SU-DHL-6 (cell line): ENCODE data around the gene COL17A1.

Experiments used
- H2AFZ ChIP-seq: fragments of 200-600 bp; sonication (generic); 2 replicates; pipeline ENCODE4 v1.6.1; 2014; ENCODE audit warnings: low read depth, mild to moderate bottlenecking, moderate library complexity, mixed read lengths, antibody characterized with exemption, low read length; ENCODE audit not compliant: severe bottlenecking
- H3F3A ChIP-seq: fragments of 200-600 bp; shearing (Covaris generic); 2 replicates; pipeline ENCODE4 v1.6.0; 2016; ENCODE audit warnings: antibody characterized with exemption, mild to moderate bottlenecking; ENCODE audit not compliant: insufficient read depth
- H3K27ac ChIP-seq: fragments of 200-600 bp; sonication (generic); 2 replicates; pipeline ENCODE4 v1.5.1; 2016; ENCODE audit warnings: low read depth, mild to moderate bottlenecking, low read length, moderate library complexity, mixed read lengths
- H3K27me3 ChIP-seq: fragments of 200-600 bp; sonication (generic), shearing (Covaris generic); 2 replicates; pipeline ENCODE4 v1.6.0; 2014; ENCODE audit warnings: mild to moderate bottlenecking, low read length
- H3K36me3 ChIP-seq: fragments of 200-600 bp; sonication (generic); 2 replicates; pipeline ENCODE4 v1.6.1; 2014; ENCODE audit warnings: mild to moderate bottlenecking, low read length, mixed read lengths
- H3K4me2 ChIP-seq: fragments of 300-600, 200-600 bp; shearing (Covaris generic), sonication (generic); 2 replicates; pipeline ENCODE4 v1.6.0; 2014; ENCODE audit warnings: low read length, low read depth, mild to moderate bottlenecking; ENCODE audit not compliant: poor library complexity, severe bottlenecking
- H3K4me3 ChIP-seq: fragments of 200-600 bp; sonication (generic); 2 replicates; pipeline ENCODE4 v1.5.1; 2014; ENCODE audit warnings: antibody characterized with exemption, low read length, mild to moderate bottlenecking, mixed read lengths; ENCODE audit not compliant: insufficient read depth, poor library complexity, severe bottlenecking
- H3K79me2 ChIP-seq: fragments of 200-600 bp; sonication (generic); 2 replicates; pipeline ENCODE4 v1.6.1; 2014; ENCODE audit warnings: mild to moderate bottlenecking, low read length, moderate library complexity; ENCODE audit not compliant: insufficient read depth
- H3K9ac ChIP-seq: fragments of 200-600 bp; sonication (generic); 2 replicates; pipeline ENCODE4 v1.7.0; 2014; ENCODE audit warnings: mild to moderate bottlenecking, low read length
- H3K9me2 ChIP-seq: fragments of 200-600 bp; sonication (generic); replicated peaks from 2 replicates; pipeline ENCODE4 v1.6.1; 2014; ENCODE audit warnings: low read length; ENCODE audit not compliant: insufficient read depth
- H3K9me3 ChIP-seq: fragments of 200-600 bp; sonication (generic); 2 replicates; pipeline ENCODE4 v1.6.1; 2014; ENCODE audit warnings: low read length, mixed read lengths; ENCODE audit not compliant: insufficient read depth
- H4K20me1 ChIP-seq: fragments of 200-600 bp; sonication (generic); 2 replicates; pipeline ENCODE4 v1.6.1; 2014; ENCODE audit warnings: low read depth, mild to moderate bottlenecking, antibody characterized with exemption, low read length, moderate library complexity, mixed read lengths
- CTCF ChIP-seq: fragments of 200-600 bp; sonication (generic); IDR thresholded peaks from one replicate; pipeline ENCODE4 v1.5.1; 2017; ENCODE audit warnings: antibody characterized with exemption, mild to moderate bottlenecking, low read length, moderate library complexity; ENCODE audit not compliant: insufficient read depth, poor library complexity, severe bottlenecking
- EZH2phosphoT487 ChIP-seq: fragments of 200-600 bp; sonication (generic), shearing (Covaris generic); conservative IDR thresholded peaks from 2 replicates; pipeline ENCODE4 v1.6.1; 2018; ENCODE audit warnings: mild to moderate bottlenecking, antibody characterized with exemption, low read length, moderate library complexity, mixed read lengths

The COL17A1 gene

GRCh38 chr10:104103956-104104355 lies 18.3 kb upstream of the COL17A1 start:
- no peak overlapping the region for H3K4me2 ChIP-seq
- no peak overlapping the region for H3K4me3 ChIP-seq
- no peaks in the 10 kb centered on the region for H3K9me3 ChIP-seq
- no peaks in the 10 kb centered on the region for H3K27me3 ChIP-seq
- no peaks in the 10 kb centered on the region for H3F3A ChIP-seq
- no peaks in the 10 kb centered on the region for H3K79me2 ChIP-seq
- no peak overlapping the region for H3K27ac ChIP-seq
- H4K20me1 ChIP-seq, result no peaks in the 10 kb centered on the region
- H3K9me2 ChIP-seq, result no peaks in the 10 kb centered on the region
- no peaks in the 10 kb centered on the region for H3K36me3 ChIP-seq
- no peak for TF ChIP-seq EZH2phosphoT487
- TF ChIP-seq CTCF, result no peak
- no peak overlapping the region for H3K9ac ChIP-seq
- H2AFZ ChIP-seq, result no peak overlapping the region

DNA sequence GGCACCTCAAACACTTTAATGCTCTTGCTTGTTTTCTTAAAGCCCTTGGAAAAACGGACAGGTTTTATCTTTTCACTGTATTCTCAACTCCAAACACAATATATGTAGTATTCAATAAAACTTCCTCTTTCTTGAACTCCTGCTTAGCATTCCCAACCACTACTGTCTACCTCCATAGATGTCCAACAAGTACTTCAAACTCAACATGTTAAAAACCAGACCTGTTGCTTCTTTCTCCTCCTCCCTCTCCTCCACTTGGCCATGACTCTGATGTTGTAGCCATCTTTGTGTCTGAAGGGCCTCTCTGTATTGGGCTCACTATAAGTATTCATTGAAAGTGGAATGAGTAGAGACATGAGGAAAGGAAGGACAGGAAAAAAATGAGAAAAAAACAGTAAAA lies 16.2 kb upstream of the COL17A1 start:
- Histone ChIP-seq H3K27me3 (no peaks in the 10 kb centered on the region), H3K9me3 (no peaks in the 10 kb centered on the region), H3K9me2 (no peaks in the 10 kb centered on the region), H3K79me2 (no peaks in the 10 kb centered on the region), H3K9ac (no peak overlapping the region), H3K4me3 (no peak overlapping the region), H3K27ac (no peak overlapping the region), H3K4me2 (no peak overlapping the region), H3K36me3 (no peaks in the 10 kb centered on the region), H2AFZ (no peak overlapping the region), H4K20me1 (no peaks in the 10 kb centered on the region), H3F3A (no peaks in the 10 kb centered on the region)
- TF ChIP-seq EZH2phosphoT487, result no peak

- Histone ChIP-seq H3K79me2 (no peaks in the 10 kb centered on the region), H3K4me3 (no peak overlapping the region), H3K4me2 (no peak overlapping the region), H4K20me1 (no peaks in the 10 kb centered on the region), H3K27me3 (no peaks in the 10 kb centered on the region), H3F3A (no peaks in the 10 kb centered on the region), H3K9ac (no peak overlapping the region), H3K9me2 (no peaks in the 10 kb centered on the region), H3K36me3 (no peaks in the 10 kb centered on the region), H2AFZ (no peak overlapping the region), H3K9me3 (no peaks in the 10 kb centered on the region), H3K27ac (no peak overlapping the region)
- TF ChIP-seq EZH2phosphoT487 (no peak), CTCF (no peak)
These were observed 15.1 kb upstream of the COL17A1 start for GRCh38 chr10:104100795-104101194.

- Histone ChIP-seq H3K4me2 (no peak overlapping the region), H3K9me3 (no peaks in the 10 kb centered on the region), H3K9me2 (no peaks in the 10 kb centered on the region), H3K36me3 (no peaks in the 10 kb centered on the region), H3K27ac (no peak overlapping the region), H3F3A (no peaks in the 10 kb centered on the region), H2AFZ (no peak overlapping the region), H4K20me1 (no peaks in the 10 kb centered on the region), H3K4me3 (no peak overlapping the region), H3K79me2 (no peaks in the 10 kb centered on the region), H3K27me3 (no peaks in the 10 kb centered on the region), H3K9ac (no peak overlapping the region)
- no peak for TF ChIP-seq EZH2phosphoT487
These were observed 14.3 kb upstream of the COL17A1 start for GRCh38 chr10:104099941-104100340.
